Neural cell (in vitro differentiated cells): ENCODE measurements around the gene NMUR1. TPM values are rescaled to one million over a fixed set of nuclear protein-coding genes. Genes with fewer than 3 reads are reported as not detected.

ENCODE experiments used
- H2AFZ ChIP-seq: fragments of 200-600, 300-800 bp; sonication (generic), shearing (Covaris generic); 2 replicates; pipeline ENCODE4 v1.6.0; 2014; ENCODE audit warnings: low read depth, mild to moderate bottlenecking, antibody characterized with exemption, low read length, moderate library complexity
- H3F3A ChIP-seq: fragments of 200-600 bp; shearing (Covaris generic); 2 replicates; pipeline ENCODE4 v1.6.1; 2016; ENCODE audit warnings: mild to moderate bottlenecking, moderate library complexity, mixed read lengths, antibody characterized with exemption, low read length; ENCODE audit not compliant: insufficient read depth, poor library complexity, severe bottlenecking
- H3K27ac ChIP-seq: fragments of 200-600, 300-800 bp; sonication (generic), shearing (Covaris generic); 2 replicates; pipeline ENCODE4 v1.5.1; 2014; ENCODE audit warnings: mild to moderate bottlenecking, low read length, moderate library complexity
- H3K27me3 ChIP-seq: fragments of 300-800, 200-600 bp; sonication (generic), shearing (Covaris generic); 2 replicates; pipeline ENCODE4 v1.6.0; 2014; ENCODE audit warnings: mild to moderate bottlenecking, low read depth, low read length, moderate library complexity; ENCODE audit not compliant: insufficient read depth
- H3K36me3 ChIP-seq: fragments of 300-800, 200-600 bp; sonication (generic), shearing (Covaris generic); 2 replicates; pipeline ENCODE4 v1.5.1; 2014; ENCODE audit warnings: mild to moderate bottlenecking, antibody characterized with exemption, low read length, moderate library complexity; ENCODE audit not compliant: insufficient read depth
- H3K4me2 ChIP-seq: fragments of 300-800, 200-600 bp; sonication (generic), shearing (Covaris generic); 2 replicates; pipeline ENCODE4 v1.6.0; 2014; ENCODE audit warnings: mild to moderate bottlenecking, low read length
- H3K4me3 ChIP-seq: fragments of 300-800, 200-600 bp; sonication (generic), shearing (Covaris generic); 2 replicates; pipeline ENCODE4 v1.5.1; 2014; ENCODE audit warnings: mild to moderate bottlenecking, low read length, moderate library complexity
- H3K79me2 ChIP-seq: fragments of 200-600 bp; shearing (Covaris generic); replicated peaks from 2 replicates; pipeline ENCODE4 v1.6.0; 2014; ENCODE audit warnings: mild to moderate bottlenecking, low read length, moderate library complexity; ENCODE audit not compliant: insufficient read depth
- H3K9ac ChIP-seq: fragments of 300-800, 200-600 bp; sonication (generic), shearing (Covaris generic); 2 replicates; pipeline ENCODE4 v1.6.1; 2016; ENCODE audit warnings: mild to moderate bottlenecking, low read length, mixed read lengths
- H3K9me2 ChIP-seq: fragments of 200-600 bp; shearing (Covaris generic); 2 replicates; pipeline ENCODE4 v1.6.1; 2016; ENCODE audit warnings: mild to moderate bottlenecking, low read length, mixed read lengths; ENCODE audit not compliant: insufficient read depth
- H3K9me3 ChIP-seq: fragments of 200-600, 300-800 bp; sonication (generic), shearing (Covaris generic); 2 replicates; pipeline ENCODE4 v1.6.1; 2016; ENCODE audit warnings: mild to moderate bottlenecking, mixed run types, low read length, moderate library complexity, mixed read lengths
- H4K20me1 ChIP-seq: fragments of 200-600 bp; shearing (Covaris generic); 2 replicates; pipeline ENCODE4 v1.6.1; 2016; ENCODE audit warnings: mild to moderate bottlenecking, mixed run types; ENCODE audit not compliant: insufficient read depth
- CTCF ChIP-seq: fragments of 450-650 bp; IDR thresholded peaks from 2 replicates; pipeline ENCODE4 v1.5.1; 2014; ENCODE audit warnings: antibody characterized with exemption, mild to moderate bottlenecking, moderate library complexity; ENCODE audit not compliant: poor library complexity, severe bottlenecking
- EP300 ChIP-seq: fragments of 450-650 bp; conservative IDR thresholded peaks from 2 replicates; pipeline ENCODE4 v1.6.1; 2014; ENCODE audit warnings: antibody characterized with exemption, mild to moderate bottlenecking, moderate library complexity; ENCODE audit not compliant: poor library complexity, severe bottlenecking
- EZH2 ChIP-seq: fragments of 200-600, 300-800 bp; shearing (Covaris generic), sonication (generic); IDR thresholded peaks from 2 replicates; pipeline ENCODE4 v1.6.1; 2014; ENCODE audit warnings: antibody characterized with exemption, low read length, borderline replicate concordance, mild to moderate bottlenecking; ENCODE audit not compliant: insufficient read depth, poor library complexity, severe bottlenecking
- MXI1 ChIP-seq: fragments of 450-650 bp; conservative IDR thresholded peaks from 2 replicates; pipeline ENCODE4 v1.6.1; 2014; ENCODE audit warnings: antibody characterized with exemption, mild to moderate bottlenecking; ENCODE audit not compliant: poor library complexity, severe bottlenecking
- POLR2AphosphoS5 ChIP-seq: IDR thresholded peaks from 2 replicates; pipeline ENCODE4 v1.6.1; 2012
- RAD21 ChIP-seq: fragments of 450-650 bp; conservative IDR thresholded peaks from 2 replicates; pipeline ENCODE4 v1.6.1; 2014; ENCODE audit warnings: antibody characterized with exemption, mild to moderate bottlenecking, moderate library complexity
- REST ChIP-seq: IDR thresholded peaks from 2 replicates; pipeline ENCODE4 v1.6.1; 2012; ENCODE audit warnings: borderline replicate concordance
- SMC3 ChIP-seq: fragments of 450-650 bp; conservative IDR thresholded peaks from 2 replicates; pipeline ENCODE4 v1.6.1; 2014; ENCODE audit warnings: antibody characterized with exemption, mild to moderate bottlenecking, moderate library complexity; ENCODE audit not compliant: poor library complexity
- TAF1 ChIP-seq: IDR thresholded peaks from 2 replicates; pipeline ENCODE4 v1.6.1; 2012; ENCODE audit warnings: low read depth
- polyA plus RNA-seq: library from polyadenylated mRNA; depleted of rRNA; stranded (reverse); fragments of >200 nt; gene quantifications from 2 replicates; pipeline ENCODE4 v1.2.3, GENCODE V29; 2014

Gene NMUR1
- polyA plus RNA-seq, 1 donor from 2014 or later: not detected

- TF ChIP-seq MXI1 (no peak), SMC3 (no peak), REST (no peak), POLR2AphosphoS5 (no peak)
- H3K36me3 ChIP-seq: no peaks in the 10 kb centered on the region
- H3F3A ChIP-seq: no peaks in the 10 kb centered on the region
- no peak overlapping the region for H3K4me3 ChIP-seq
- H3K27ac ChIP-seq: no peak overlapping the region
- peaks cover 3% of the 10 kb centered on the region for H3K9me3 ChIP-seq
- no peak overlapping the region for H2AFZ ChIP-seq
- H3K4me2 ChIP-seq: no peak overlapping the region
- H3K9ac ChIP-seq: no peak overlapping the region
- no peaks in the 10 kb centered on the region for H3K27me3 ChIP-seq
- no peaks in the 10 kb centered on the region for H3K79me2 ChIP-seq
- H3K9me2 ChIP-seq: no peaks in the 10 kb centered on the region
- H4K20me1 ChIP-seq: no peaks in the 10 kb centered on the region
These were observed 24.1 kb upstream of the NMUR1 start for GRCh38 chr2:231554327-231554726.

GRCh38 chr2:231552752-231553151 is 22.5 kb upstream of the NMUR1 start:
- Histone ChIP-seq H3K36me3 (no peaks in the 10 kb centered on the region), H3K27me3 (no peaks in the 10 kb centered on the region), H3K9ac (no peak overlapping the region), H4K20me1 (no peaks in the 10 kb centered on the region), H3K27ac (no peak overlapping the region), H3F3A (no peaks in the 10 kb centered on the region), H3K79me2 (no peaks in the 10 kb centered on the region), H3K9me2 (no peaks in the 10 kb centered on the region), H2AFZ (no peak overlapping the region), H3K9me3 (peaks cover 3% of the 10 kb centered on the region), H3K4me2 (no peak overlapping the region), H3K4me3 (no peak overlapping the region)
- TF ChIP-seq SMC3 (no peak), POLR2AphosphoS5 (no peak), RAD21 (no peak), MXI1 (no peak), CTCF (no peak), REST (no peak), EP300 (no peak), TAF1 (no peak), EZH2 (no peak)
